H9 (cell line): Measurements from ENCODE around the gene ENTPD1. TPM values are rescaled to one million over a fixed set of nuclear protein-coding genes. Genes with fewer than 3 reads are reported as not detected.

Experiments
- DNase-seq: peaks from one replicate; pipeline ENCODE4 v3.0.0-alpha.2; 2017
- H2AFZ ChIP-seq: one replicate; pipeline ENCODE4 v1.6.1; 2013; ENCODE audit warnings: mild to moderate bottlenecking, low read length, control low read depth, moderate library complexity
- H2AK5ac ChIP-seq: 2 replicates; pipeline ENCODE4 v1.6.1; 2013; ENCODE audit warnings: low read length, control low read depth, mixed read lengths; ENCODE audit not compliant: insufficient read length
- H2BK120ac ChIP-seq: one replicate; pipeline ENCODE4 v1.6.1; 2013; ENCODE audit warnings: low read depth, mild to moderate bottlenecking, low read length, control low read depth, inconsistent platforms; ENCODE audit not compliant: poor library complexity, severe bottlenecking
- H2BK12ac ChIP-seq: 2 replicates; pipeline ENCODE4 v1.6.1; 2013; ENCODE audit warnings: low read length, control low read depth, mixed read lengths, low read depth; ENCODE audit not compliant: insufficient read length
- H2BK15ac ChIP-seq: 2 replicates; pipeline ENCODE4 v1.6.1; 2013; ENCODE audit warnings: low read depth, low read length, control low read depth
- H2BK20ac ChIP-seq: one replicate; pipeline ENCODE4 v1.6.1; 2013; ENCODE audit warnings: low read depth, mild to moderate bottlenecking, low read length, control low read depth, inconsistent platforms; ENCODE audit not compliant: poor library complexity, severe bottlenecking
- H2BK5ac ChIP-seq: 2 replicates; pipeline ENCODE4 v1.6.1; 2013; ENCODE audit warnings: low read length, control low read depth, mixed read lengths; ENCODE audit not compliant: insufficient read length
- H3K14ac ChIP-seq: 2 replicates; pipeline ENCODE4 v1.6.1; 2013; ENCODE audit warnings: low read length, control low read depth; ENCODE audit not compliant: insufficient read depth
- H3K18ac ChIP-seq: 2 replicates; pipeline ENCODE4 v1.6.1; 2013; ENCODE audit warnings: low read depth, mild to moderate bottlenecking, mixed read lengths, low read length, control low read depth; ENCODE audit not compliant: insufficient read length
- H3K23ac ChIP-seq: 2 replicates; pipeline ENCODE4 v1.6.1; 2013; ENCODE audit warnings: low read length, control low read depth, mixed read lengths, low read depth; ENCODE audit not compliant: insufficient read length
- H3K23me2 ChIP-seq: 2 replicates; pipeline ENCODE4 v1.6.1; 2013; ENCODE audit warnings: low read depth, mild to moderate bottlenecking, mixed read lengths, low read length, control low read depth; ENCODE audit not compliant: insufficient read length, poor library complexity, severe bottlenecking
- H3K27ac ChIP-seq: 2 replicates; pipeline ENCODE4 v1.5.1; 2013; ENCODE audit warnings: low read length, control low read depth, mixed read lengths, low read depth; ENCODE audit not compliant: insufficient read length
- H3K27me3 ChIP-seq: 2 replicates; pipeline ENCODE4 v1.6.1; 2013; ENCODE audit warnings: low read length, control low read depth, inconsistent platforms; ENCODE audit not compliant: insufficient read depth
- H3K4ac ChIP-seq: 2 replicates; pipeline ENCODE4 v1.6.1; 2013; ENCODE audit warnings: low read depth, mild to moderate bottlenecking, control low read depth, inconsistent platforms, low read length, moderate library complexity
- H3K4me1 ChIP-seq: 2 replicates; pipeline ENCODE4 v1.6.1; 2013; ENCODE audit warnings: low read length, control low read depth, inconsistent platforms; ENCODE audit not compliant: insufficient read depth
- H3K4me2 ChIP-seq: 2 replicates; pipeline ENCODE4 v1.6.1; 2013; ENCODE audit warnings: low read length, control low read depth, mixed read lengths; ENCODE audit not compliant: insufficient read length, insufficient read depth
- H3K56ac ChIP-seq: 2 replicates; pipeline ENCODE4 v1.6.1; 2013; ENCODE audit warnings: low read depth, mild to moderate bottlenecking, mixed read lengths, low read length, control low read depth; ENCODE audit not compliant: insufficient read length
- H3K79me1 ChIP-seq: 2 replicates; pipeline ENCODE4 v1.6.1; 2013; ENCODE audit warnings: low read depth, mild to moderate bottlenecking, moderate library complexity, low read length, control low read depth, inconsistent platforms; ENCODE audit not compliant: insufficient read depth, poor library complexity, severe bottlenecking
- H3K79me2 ChIP-seq: 2 replicates; pipeline ENCODE4 v1.6.1; 2013; ENCODE audit warnings: low read length, control low read depth, inconsistent platforms; ENCODE audit not compliant: insufficient read depth
- H3K9ac ChIP-seq: 2 replicates; pipeline ENCODE4 v1.6.1; 2013; ENCODE audit warnings: low read length, control low read depth, mixed read lengths; ENCODE audit not compliant: insufficient read length; ENCODE audit errors: extremely low read depth
- H3K9me3 ChIP-seq: one replicate; pipeline ENCODE4 v1.6.1; 2013; ENCODE audit warnings: low read depth, low read length, inconsistent platforms; ENCODE audit not compliant: control insufficient read depth
- H3T11ph ChIP-seq: one replicate; pipeline ENCODE4 v1.6.1; 2013; ENCODE audit warnings: mild to moderate bottlenecking, low read length, control low read depth, inconsistent platforms
- H4K20me1 ChIP-seq: one replicate; pipeline ENCODE4 v1.6.1; 2013; ENCODE audit not compliant: control insufficient read depth, insufficient read length, insufficient read depth
- H4K5ac ChIP-seq: 2 replicates; pipeline ENCODE4 v1.6.1; 2013; ENCODE audit warnings: low read depth, mild to moderate bottlenecking, mixed read lengths, low read length, control low read depth; ENCODE audit not compliant: insufficient read length
- H4K8ac ChIP-seq: replicated peaks from 2 replicates; pipeline ENCODE4 v1.6.1; 2013; ENCODE audit warnings: low read length, control low read depth, mixed read lengths, low read depth; ENCODE audit not compliant: insufficient read length
- H4K91ac ChIP-seq: 2 replicates; pipeline ENCODE4 v1.6.1; 2013; ENCODE audit warnings: low read depth, mild to moderate bottlenecking, moderate library complexity, mixed read lengths, low read length, control low read depth; ENCODE audit not compliant: insufficient read length
- H3K27ac Mint-ChIP-seq, 3 experiments: 2 replicates in 2 of 3; 3 replicates in 1 of 3; pipeline ENCODE4 v1.8.0; 2020 to 2021; ENCODE audit warnings: mixed read lengths in 3 of 3, mild to moderate bottlenecking in 1 of 3, moderate library complexity in 1 of 3
- H3K27me3 Mint-ChIP-seq: 2 replicates; pipeline ENCODE4 v1.8.0; 2021; ENCODE audit warnings: low read depth, mild to moderate bottlenecking, moderate library complexity, mixed read lengths
- H3K36me3 Mint-ChIP-seq, 3 experiments: 2 replicates in 2 of 3; 3 replicates in 1 of 3; pipeline ENCODE4 v1.8.0; 2020 to 2021; ENCODE audit warnings: low read depth in 3 of 3, mixed read lengths in 3 of 3; ENCODE audit not compliant: insufficient read depth in 1 of 3
- H3K4me1 Mint-ChIP-seq, 2 experiments: 2 replicates each; pipeline ENCODE4 v1.8.0; 2020; ENCODE audit warnings: mixed read lengths in 2 of 2
- H3K4me3 Mint-ChIP-seq, 2 experiments: 2 replicates in 1 of 2; 3 replicates in 1 of 2; pipeline ENCODE4 v1.8.0; 2020 to 2021; ENCODE audit warnings: mild to moderate bottlenecking in 2 of 2, mixed read lengths in 2 of 2, moderate library complexity in 1 of 2
- H3K9me3 Mint-ChIP-seq, 2 experiments: 2 replicates in 1 of 2; 3 replicates in 1 of 2; pipeline ENCODE4 v1.8.0; 2020; ENCODE audit warnings: mild to moderate bottlenecking in 2 of 2, mixed read lengths in 2 of 2, moderate library complexity in 1 of 2
- CTCF ChIP-seq: fragments of 200-600 bp; sonication (generic); conservative IDR thresholded peaks from 3 replicates; pipeline ENCODE4 v1.8.0; 2021; ENCODE audit warnings: antibody characterized with exemption, mild to moderate bottlenecking
- WGBS: extraction: QIAGEN DNeasy Blood & Tissue Kit; methylation state at CpG from one replicate; pipeline ENCODE4 v1.1.7; 2013; ENCODE audit warnings: missing lambda C conversion rate, low lambda C conversion rate, mixed read lengths; ENCODE audit not compliant: insufficient read length; ENCODE audit errors: extremely low coverage; 5-methylcytosine and 5-hydroxymethylcytosine counted together
- total RNA-seq: library from RNA; stranded (reverse); gene quantifications from 2 replicates; pipeline ENCODE4 v1.2.1, GENCODE V29; 2021

ENTPD1 gene
- total RNA-seq, 1 experiment from 2014 or later: 1.9 TPM

DNA sequence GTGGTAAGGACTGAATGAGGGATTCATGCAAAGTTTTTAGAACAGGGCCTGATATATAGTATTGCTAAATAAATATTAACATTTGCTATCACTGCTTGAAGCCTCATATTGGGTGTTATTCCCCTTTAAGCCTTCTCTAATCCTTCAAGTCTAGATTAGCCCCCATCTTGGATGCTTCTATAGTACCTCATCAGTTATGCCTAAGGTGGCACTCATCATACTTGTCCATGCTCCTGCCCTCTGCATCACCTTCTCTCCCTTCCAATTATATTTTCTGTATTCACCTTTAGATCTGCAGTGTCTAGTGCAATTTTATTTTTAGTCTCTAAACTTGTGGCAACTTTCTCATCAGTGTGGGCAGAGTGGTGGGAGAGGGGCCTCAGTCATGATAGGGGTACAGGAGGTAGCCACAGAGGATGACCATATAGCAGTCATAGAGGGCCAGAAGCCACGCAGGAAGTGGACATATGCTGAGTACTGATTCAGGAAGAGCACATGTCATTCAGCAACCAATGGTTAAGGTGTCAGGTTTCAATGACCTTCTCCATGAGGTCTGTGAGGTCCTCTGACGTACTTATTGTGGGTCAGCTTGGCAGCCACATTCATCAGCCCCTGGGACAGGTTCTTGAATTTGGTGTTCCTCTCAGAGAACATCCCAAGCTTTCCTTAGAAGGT lies 2.5 kb downstream of the ENTPD1 start:
- Histone ChIP-seq H3K4ac (no peak overlapping the region), H4K20me1 (no peaks in the 10 kb centered on the region), H4K91ac (no peak overlapping the region), H3K9ac (no peak overlapping the region), H3K9me3 (no peaks in the 10 kb centered on the region), H3K18ac (no peak overlapping the region), H2BK20ac (no peak overlapping the region), H3T11ph (no peak overlapping the region), H3K79me1 (no peaks in the 10 kb centered on the region), H2AK5ac (no peak overlapping the region), H2BK12ac (no peak overlapping the region), H4K8ac (no peak overlapping the region), H2BK15ac (no peak overlapping the region), H2AFZ (no peak overlapping the region), H3K4me1 (peaks cover 2% of the 10 kb centered on the region; the same call in 1 of the 2 replicates), H3K14ac (no peak overlapping the region), H3K23me2 (no peaks in the 10 kb centered on the region), H2BK120ac (no peak overlapping the region), H3K4me2 (no peak overlapping the region), H3K27ac (no peak overlapping the region), H2BK5ac (no peak overlapping the region), H3K56ac (no peak overlapping the region), H3K79me2 (no peaks in the 10 kb centered on the region), H3K27me3 (no peaks in the 10 kb centered on the region), H4K5ac (no peak overlapping the region), H3K23ac (no peak overlapping the region)
- no peaks in the 10 kb centered on the region for H3K36me3 Mint-ChIP-seq
- H3K27me3 Mint-ChIP-seq: peaks cover 4% of the 10 kb centered on the region
- H3K4me3 Mint-ChIP-seq: no peak overlapping the region
- no peak overlapping the region for H3K27ac Mint-ChIP-seq
- no peaks in the 10 kb centered on the region for H3K9me3 Mint-ChIP-seq
- no CpG with 5 or more reads among the region's 2 CpGs for WGBS
- DNase-seq: no peak
- no peak for TF ChIP-seq CTCF
- H3K4me1 Mint-ChIP-seq: peaks cover 21 to 22% of the 10 kb centered on the region in 2 experiments
